Right ventricle myocardium superior (tissue), 1 donor: ENCODE data around the gene MIEF1. TPM values are rescaled to one million over a fixed set of nuclear protein-coding genes. Genes with fewer than 3 reads are reported as not detected.

Experiments
- ATAC-seq: fragments of 200-7000 bp; cut with Tn5 transposase; one replicate; pipeline ENCODE4 v1.9.1; 2020; ENCODE audit warnings: mild to moderate bottlenecking; ENCODE audit not compliant: poor library complexity
- DNase-seq: peaks from one replicate; pipeline ENCODE4 v3.0.0-alpha.2; 2020
- intact Hi-C: fragments of 100-400 bp; cut with DNase I; formaldehyde crosslinking; loops from one replicate; pipeline ENCODE4 v1.11.2; 2022
- long read RNA-seq: library from polyadenylated mRNA; unstranded; transcript quantifications from one replicate; pipeline ENCODE4 v2.0.0, GENCODE V29; 2021
- total RNA-seq: library from RNA; stranded (reverse); fragmentation: NEBNext Ultra II Directional; extraction: Animal tissue kit (Norgen Biotek cat#: 25700); gene quantifications from one replicate; pipeline ENCODE4 v1.2.1, GENCODE V29; 2021
- donor health status: DM: no; HTN: yes; CAD: no; lungs with severe emphysema.

MIEF1 gene
- total RNA-seq, result 16.7 TPM
- long read RNA-seq, full-length matches to known transcripts, result 20 of 40 reads
- long read RNA-seq, partial matches to known transcripts, result 0 of 40 reads
- long read RNA-seq, other reads (novel, unspliced or antisense), result 20 of 40 reads

DNA sequence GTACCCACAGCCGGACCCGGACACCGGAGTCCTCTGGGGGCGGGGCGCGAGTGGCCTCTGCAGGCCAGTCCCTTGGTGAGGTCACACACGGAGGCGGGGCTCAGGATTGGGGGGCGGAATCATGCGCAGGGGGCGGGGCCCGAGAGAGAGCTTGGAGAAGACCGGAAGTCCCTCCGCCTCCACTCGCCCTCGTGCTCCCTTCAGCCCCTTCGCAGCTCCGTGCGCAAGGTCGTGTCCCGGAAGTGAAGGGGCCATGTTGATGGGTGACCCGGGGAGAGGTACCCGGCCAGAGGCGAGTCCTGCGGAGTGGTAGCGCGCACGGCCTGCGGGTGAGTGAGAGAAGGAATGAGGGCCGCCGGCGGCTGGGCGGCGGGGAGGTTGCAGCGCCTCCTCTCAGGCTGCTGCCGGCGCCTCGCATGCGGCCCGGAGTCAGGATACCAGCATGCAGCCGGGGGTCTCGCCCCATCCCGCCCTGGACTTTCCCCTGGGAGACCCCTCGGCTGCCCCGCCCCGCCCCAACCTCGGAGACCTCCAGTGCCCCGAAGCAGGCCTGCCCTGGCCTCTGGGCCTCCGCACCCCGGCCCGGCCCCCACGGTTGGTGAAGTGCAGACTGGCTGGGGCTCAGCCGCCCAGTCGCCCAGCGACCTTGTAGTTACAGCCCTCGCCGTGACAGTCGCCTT is at the start of gene MIEF1:
Gene MIEF1, plus strand, starts transcription at position 182 of the 680 bp plus-strand sequence. CDS start 9,005 bp downstream, outside the sequence.
- peak; percentile 98 for ATAC-seq
- intact Hi-C loops, result no loop called here
- peak; percentile 99 for DNase-seq

DNA sequence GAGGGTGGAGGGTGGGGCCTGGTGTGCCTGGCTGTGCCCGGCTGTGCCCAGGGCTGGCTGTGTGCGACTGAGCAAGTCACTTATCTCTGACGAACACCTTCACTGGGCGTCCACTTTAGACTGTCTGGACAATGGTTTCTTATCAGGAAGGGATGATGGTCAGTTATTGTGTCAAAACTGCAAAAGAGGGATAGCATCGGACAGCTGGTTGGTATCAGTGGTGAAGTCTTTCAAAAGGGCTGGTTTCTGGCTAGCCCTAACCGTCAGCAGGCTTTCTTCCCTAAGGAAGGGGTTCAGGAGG is 49.4 kb upstream of the MIEF1 start:
- intact Hi-C loops, result no loop called here
- DNase-seq (no peak), ATAC-seq (no peak)

DNA sequence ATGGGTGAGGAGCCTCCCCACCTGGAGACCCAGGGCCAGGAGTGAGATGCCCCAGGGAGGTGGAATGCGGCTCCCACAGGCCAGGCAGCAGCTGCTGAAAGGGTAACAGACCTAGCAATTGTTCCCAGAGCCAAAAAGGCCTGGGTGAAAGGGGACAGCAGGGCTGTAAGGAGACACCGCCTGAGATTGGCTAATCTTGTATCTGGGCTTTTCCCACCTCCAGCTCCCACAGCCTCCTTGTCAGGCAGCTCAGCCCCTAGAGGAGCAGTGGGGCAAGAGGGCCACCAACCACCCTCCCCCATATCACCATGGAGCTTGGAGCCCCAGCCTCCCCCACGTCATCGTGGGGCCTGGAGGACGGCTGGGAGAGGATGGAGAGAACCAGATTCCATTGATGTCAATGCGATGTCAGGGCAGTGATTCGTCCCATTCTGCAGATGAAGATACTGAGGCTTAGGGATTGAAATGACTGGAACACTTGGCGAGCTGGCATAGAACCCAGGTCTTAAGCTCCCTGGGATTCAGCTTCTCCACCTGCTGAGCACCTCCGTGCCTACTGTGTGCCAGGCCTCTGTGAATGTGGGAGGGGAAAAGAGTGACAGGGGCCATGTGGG is 48.2 kb upstream of the MIEF1 start:
- no peak for DNase-seq
- no peak for ATAC-seq
- intact Hi-C loops, result no loop called here

DNA sequence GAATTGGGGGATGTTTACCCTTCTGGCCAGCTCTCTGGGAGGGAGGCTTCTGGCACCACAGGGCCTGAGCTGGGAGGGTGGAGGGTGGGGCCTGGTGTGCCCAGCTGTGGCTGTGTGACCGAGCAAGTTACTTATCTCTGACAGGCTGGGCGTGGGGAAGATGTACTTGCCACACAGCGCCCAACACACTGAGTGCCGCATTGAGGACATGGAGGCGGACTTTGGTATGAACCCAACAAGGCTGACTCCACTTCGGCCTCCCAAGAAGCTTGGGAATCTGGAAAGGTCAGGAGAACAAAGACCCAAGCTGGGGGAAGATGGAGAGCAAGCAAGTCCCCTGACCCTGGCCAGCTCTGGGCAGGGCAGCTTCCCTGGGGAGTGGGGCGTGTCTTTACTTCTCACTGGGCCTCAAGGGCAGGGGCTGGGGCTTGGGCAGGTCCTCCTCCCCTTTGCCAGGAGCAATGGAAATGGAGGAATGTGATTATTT is 47.7 kb upstream of the MIEF1 start:
- no peak for DNase-seq
- no peak for ATAC-seq
- intact Hi-C loops, result no loop called here

DNA sequence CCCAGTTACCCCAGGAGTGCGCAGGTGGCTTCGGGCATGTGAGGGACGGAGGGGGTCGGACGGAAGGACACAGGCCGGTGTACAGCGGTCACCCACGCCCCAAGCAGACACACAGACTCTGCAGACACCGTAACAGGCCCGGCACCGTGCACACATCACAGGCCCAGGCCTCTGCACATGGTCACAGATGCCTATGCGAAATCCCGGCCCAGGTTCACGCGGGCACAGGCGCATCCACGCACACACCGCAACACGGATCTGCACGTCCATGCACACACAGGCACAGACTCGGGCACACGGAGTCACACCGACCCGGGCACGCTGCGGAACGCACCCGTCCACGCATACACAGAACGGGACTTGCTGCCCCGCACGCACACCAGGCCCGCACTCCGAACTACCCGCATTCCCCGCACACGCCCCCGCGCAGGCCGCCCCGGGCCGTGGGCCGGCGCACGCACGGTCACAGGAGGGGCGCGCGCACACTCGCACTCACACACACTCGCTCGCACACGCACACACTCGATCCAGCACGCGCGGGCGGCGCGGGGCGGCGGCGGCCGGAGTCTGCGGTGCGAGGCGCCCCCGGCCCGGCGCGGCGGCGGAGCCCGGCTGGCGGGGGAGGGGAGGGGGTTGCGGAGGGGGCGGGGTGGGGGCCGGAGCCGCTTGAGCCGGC is 45.4 kb upstream of the MIEF1 start, which contains the start of gene MGAT3:
Gene MGAT3, plus strand, starts transcription at position 491 of the 676 bp plus-strand sequence. CDS start 30,336 bp downstream, outside the sequence.
- DNase-seq, result no peak
- ATAC-seq, result no peak
- intact Hi-C loops, result no loop called here

DNA sequence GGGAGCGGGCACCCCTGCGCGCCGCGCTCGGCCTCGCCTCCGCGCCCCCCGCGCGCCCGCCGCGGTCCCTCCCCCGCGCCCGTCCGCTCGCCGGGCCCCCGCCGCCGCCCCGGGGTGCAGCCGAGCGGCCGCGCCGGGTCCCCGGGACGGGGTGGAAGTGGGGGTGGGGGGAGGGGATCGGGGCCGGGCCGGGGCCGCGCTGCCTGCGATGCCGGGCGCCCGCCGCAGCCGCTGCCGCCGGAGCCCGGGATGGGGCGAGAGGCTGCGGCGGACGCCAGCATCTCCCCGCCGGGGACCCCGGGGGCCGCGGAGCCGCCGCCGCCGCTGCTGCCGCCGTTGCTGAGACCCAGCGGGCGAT is 44.9 kb upstream of the MIEF1 start:
- intact Hi-C loops, result no loop called here
- no peak for DNase-seq
- no peak for ATAC-seq

DNA sequence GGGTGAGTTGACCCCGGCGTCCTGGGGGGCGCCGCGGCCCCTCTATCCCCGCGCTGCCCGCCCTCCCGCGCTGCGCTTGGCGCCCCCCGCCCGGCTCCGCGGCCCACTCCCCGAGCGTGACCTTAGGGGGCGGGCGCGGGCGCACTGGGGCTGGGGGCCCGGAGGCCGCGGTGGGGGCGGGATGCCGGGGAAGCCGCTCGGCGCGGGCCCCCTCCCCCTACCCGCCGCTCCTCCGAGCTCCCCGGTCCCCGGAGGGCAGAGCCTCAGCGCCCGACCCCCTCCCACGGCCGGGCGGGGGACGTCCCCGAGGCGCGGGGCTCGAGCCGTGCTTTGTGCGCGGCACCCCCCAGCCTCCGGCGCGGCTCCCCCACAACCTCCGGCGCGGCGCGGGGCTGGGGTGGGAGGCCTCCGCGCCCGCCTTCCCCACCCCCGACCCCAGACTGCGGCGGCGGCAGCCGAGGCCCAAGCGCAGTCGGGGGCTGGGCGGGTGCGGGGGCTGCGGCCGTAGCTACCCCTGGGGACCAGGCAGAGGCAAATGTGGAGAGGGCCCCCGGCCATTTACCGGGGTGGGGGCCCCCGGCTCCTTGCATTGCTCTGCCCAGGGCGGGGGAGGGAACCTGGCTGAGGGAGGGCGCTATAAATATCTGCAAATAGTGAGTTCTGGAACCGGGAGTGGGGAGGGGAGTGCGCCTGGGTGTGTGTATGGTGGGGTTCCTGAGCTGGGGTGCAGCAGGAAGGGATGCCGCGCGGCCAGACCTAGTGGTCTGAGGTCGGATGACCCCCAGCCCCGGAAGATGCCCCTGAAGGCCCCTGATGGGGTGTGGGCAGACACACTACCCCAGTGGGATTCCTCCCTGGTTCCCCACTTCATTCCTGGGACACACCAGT is 44.3 kb upstream of the MIEF1 start:
- ATAC-seq (peak; percentile 16), DNase-seq (no peak)
- intact Hi-C loops, result no loop called here

DNA sequence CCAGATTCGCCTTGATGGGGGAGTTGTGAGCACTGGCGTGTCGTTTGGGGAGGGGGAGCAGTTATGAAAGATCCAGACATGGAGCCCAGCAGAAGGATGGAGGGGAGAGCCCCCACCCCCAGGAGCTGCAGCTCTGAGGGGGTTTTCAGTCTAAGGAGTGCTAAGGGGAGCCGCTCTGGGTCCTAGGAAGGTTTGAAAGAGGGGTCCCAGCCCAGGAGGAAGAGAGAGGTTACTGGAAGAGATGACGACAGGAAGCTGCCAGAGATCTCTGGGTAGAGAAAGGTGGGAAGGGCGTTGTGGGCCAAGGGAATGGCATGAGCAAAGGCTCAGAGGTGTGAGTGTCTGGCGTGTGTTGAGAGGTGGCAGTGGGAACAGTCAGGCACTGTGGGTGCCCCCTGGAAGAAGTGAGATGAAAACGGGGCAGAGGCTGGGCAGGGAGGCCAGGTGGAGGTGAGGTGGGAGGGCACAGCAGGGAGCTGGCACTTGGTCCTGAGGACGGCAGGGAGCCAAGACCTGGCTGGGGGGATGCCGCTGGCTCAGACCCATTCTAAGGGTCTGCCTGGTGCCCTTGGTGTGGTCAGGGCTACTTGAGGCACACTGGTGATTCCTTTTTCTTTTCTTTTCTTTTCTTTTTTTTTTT is 43.5 kb upstream of the MIEF1 start:
- DNase-seq, result no peak
- intact Hi-C loops, result no loop called here
- ATAC-seq, result no peak

DNA sequence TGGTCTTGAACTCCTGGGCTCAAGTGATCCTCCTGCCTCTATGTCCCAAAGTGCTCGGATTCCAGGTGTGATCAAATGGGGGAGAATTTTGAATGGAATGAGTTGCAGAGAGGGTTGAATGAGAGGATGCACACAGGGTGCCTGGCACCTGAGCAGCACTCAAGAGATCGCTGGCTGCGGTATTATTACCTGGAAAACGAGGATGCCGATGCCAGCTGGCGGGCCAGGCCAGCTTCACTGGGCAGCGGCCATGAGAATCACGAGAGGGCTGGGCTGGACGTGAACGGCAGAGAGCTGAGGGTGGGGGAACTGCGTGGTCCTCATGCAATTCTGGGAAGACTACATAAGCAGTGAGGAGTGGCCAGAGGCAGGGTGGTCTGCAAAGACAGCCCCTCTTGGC is 42.4 kb upstream of the MIEF1 start:
- intact Hi-C loops, result no loop called here
- no peak for ATAC-seq
- no peak for DNase-seq

DNA sequence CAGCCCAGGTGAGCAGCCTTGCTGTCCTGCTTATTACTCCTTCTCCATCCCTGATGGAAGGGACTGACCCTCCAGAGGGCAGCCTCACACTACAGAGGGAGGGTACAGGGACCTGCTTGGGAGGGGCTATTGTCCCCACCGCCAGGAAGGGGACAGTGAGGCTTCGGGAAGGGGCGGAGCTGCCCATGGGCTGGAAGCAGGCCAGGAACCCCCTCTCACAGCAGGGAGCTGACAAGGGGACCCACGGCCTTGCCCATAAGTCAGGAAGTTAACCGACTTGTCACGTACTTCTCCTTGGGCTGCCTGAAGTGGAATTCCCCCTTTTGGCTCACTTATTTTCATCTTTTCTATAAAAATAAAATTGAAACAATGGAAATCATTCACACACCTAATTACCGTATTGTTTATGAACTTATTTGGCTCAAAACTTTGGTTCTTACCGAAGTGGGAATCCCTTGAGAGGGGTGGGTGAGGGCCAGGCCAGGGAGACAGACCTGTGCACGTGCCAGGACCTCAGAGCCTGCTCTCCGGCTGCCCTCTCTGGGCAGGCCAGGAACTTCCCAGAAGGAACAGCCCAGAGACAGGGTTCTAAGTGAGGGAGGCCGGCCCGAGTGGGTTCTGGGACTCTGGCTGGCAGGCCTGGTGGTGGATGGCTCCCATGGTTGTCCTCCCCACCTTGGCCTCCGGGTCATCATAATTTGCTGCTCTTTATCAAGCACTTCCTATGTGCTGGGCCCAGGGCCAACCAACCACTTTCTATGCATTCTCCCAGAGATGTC is 39.5 kb upstream of the MIEF1 start:
- DNase-seq (peak; percentile 73), ATAC-seq (peak; percentile 41)
- intact Hi-C loops, result no loop called here

DNA sequence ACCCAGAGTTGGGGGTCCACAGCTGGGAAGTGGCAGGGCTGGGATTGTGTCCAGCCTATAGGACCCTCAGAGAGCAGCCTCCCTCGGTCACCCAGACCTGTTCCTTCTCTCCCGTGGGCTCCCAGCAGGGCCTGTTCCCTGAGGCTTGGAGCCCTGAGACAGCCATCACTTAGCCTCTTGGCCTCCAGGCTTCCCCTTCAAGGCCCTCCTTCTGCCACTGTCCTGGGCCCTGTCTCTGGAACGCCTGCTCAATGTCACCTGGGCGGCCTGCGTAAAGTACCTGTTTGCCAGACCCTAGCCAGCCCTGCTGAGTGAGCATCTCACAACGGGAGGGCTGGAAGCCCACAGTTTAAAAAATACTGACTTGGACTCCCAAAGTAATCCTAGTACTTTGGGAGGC is 38.8 kb upstream of the MIEF1 start:
- intact Hi-C loops, result no loop called here
- ATAC-seq (no peak), DNase-seq (no peak)

DNA sequence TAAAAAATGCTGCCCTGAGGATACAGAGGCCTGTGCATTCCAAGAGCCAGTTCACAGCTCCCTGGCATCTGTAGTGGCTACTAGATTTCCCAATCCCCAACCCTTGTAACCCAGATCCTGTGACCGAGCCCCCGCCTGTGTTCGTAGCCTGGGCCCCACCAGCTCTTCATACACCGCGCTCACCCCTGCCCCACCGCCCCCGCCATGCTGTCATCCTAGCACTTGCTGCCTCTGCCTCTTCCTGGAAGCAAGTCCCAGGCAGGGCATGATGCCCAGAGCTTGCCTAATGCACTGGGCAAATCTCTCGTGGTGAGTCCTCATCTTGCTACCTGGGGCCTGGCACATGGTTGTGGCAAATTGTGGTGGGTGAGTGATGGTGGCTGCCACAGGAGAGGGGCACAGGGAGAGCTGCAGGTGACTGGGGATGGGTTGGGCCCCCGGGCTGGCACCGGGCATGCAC is 38.1 kb upstream of the MIEF1 start:
- ATAC-seq, result peak; percentile 25

DNA sequence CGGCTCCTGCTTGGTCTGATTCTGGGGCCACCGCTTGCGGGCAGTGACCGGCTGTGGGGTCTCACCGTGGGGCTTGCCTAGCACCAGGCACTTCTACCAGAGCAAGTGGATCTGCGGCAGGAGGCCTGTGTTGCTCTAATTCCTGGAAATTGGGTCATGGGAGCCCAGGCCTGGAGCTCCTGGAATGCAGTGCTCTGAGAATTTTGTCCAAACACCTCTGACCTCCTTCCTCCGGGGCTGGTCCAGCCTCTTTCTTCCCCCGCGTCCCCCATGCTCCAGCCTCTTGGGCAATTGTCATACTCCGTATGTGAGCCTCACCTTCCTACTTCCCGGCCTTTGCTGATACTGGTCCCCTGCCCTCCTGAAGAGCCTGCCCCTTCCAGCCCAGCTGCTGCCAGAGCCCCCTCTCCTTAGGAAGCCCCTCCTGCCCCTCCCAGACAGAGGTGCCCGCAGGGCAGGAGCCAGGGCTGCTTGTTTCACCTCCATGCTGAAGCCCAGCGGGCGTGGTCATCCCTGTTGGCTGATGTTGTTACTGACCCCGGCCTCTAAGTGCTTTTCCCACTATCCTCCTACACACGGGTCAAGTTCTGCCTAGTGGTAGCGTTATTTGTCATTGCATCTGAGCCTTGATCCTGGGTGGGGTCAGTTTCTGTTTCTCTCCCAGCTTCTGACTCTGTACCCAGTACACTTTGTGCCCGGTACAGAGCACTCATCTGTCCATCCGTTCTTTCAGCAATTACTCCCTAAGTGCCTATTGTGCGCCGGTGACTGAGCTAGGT is 35.7 kb upstream of the MIEF1 start:
- DNase-seq, result no peak
- no peak for ATAC-seq
- intact Hi-C loops, result no loop called here

More for the DNA sequence above, 38.1 kb upstream of the MIEF1 start:
- intact Hi-C loops, result no loop called here
- peak; percentile 63 for DNase-seq

DNA sequence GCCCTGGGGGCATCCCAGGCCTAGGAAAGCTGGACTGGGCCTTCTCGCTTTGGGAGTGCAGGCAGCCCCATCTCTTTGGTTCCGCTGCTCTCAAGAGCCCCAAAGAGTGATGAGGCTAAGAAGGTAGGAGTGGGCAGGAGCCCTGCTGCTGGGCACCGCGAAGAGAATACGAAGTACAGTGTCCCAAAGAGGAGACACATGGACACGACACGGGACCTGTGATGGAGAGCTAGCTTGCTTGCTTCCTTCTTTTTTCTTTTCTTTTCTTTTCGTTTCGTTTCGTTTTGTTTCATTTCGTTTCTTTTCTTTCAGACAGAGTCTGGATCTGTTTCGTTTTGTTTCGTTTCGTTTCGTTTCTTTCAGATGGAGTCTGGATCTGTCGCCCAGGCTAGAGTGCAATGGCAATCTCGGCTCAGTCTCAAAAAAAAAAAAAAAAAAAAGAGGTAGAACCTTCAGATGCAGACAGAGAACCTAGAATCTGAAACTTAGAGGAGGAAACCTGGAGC is 34.6 kb upstream of the MIEF1 start:
- intact Hi-C loops, result no loop called here
- DNase-seq (no peak), ATAC-seq (no peak)

DNA sequence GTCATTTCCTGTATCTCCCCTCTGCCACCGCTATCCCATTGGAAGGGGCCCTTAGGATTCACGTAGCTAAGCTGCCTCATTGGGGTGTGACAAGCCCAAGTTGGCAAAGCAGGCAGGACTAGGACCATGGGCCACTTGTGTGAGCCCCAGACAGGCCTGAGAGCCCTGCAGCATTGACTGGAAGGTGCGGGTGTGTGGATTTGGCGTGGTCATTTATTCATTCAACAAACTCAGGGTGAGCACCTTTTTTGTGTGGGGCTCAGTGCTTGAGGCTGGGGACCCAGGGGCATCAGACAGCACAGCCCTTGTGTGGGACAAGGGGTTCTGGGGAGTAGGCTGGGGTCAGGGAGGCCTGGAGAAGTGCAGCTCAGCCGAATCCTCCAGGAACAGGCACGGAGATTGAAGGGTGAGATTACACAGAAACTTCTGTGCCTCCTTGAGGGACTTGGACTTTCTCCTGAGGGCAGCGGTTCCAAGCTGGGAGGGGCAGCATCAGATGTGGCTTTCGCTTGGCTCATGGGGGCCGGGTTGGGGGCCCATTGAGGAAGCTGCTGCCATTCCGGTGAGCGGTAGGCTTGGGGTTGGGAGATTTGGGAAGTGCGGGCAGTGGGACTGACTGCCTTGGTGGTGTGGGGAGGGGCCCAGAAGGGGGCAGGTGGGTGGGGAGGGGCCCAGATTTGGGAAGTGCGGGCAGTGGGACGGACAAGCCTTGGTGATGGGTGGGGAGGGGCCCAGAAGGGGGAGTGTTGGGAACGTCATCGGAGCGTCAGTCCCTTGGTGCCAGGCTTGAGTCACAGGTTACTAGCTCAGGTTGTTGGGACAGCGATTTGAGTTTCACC is 33.4 kb upstream of the MIEF1 start:
- DNase-seq, result no peak
- ATAC-seq, result no peak
- intact Hi-C loops, result no loop called here

DNA sequence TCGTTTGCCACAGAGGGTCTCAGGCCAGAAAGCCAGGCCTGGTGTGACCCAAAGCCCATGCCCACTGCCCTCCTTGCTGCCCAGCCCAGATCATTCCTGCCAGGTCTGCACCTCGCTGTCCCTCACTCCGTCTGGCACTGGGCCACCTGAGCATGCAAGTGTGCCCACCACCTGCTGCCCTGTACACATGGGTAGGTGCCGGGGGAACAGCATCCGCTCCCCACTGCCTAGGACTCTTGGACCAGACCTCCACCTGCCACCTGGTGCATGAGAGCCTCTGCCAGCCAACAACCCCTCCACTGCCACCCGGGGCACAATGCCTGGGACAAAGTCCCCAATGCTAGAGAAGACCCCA is 32.8 kb upstream of the MIEF1 start:
- no peak for DNase-seq
- ATAC-seq, result no peak

More for the DNA sequence above, 32.8 kb upstream of the MIEF1 start:
- intact Hi-C loops, result no loop called here
